Measurements from ENCODE around the gene NEK5.

Gene NEK5

DNA sequence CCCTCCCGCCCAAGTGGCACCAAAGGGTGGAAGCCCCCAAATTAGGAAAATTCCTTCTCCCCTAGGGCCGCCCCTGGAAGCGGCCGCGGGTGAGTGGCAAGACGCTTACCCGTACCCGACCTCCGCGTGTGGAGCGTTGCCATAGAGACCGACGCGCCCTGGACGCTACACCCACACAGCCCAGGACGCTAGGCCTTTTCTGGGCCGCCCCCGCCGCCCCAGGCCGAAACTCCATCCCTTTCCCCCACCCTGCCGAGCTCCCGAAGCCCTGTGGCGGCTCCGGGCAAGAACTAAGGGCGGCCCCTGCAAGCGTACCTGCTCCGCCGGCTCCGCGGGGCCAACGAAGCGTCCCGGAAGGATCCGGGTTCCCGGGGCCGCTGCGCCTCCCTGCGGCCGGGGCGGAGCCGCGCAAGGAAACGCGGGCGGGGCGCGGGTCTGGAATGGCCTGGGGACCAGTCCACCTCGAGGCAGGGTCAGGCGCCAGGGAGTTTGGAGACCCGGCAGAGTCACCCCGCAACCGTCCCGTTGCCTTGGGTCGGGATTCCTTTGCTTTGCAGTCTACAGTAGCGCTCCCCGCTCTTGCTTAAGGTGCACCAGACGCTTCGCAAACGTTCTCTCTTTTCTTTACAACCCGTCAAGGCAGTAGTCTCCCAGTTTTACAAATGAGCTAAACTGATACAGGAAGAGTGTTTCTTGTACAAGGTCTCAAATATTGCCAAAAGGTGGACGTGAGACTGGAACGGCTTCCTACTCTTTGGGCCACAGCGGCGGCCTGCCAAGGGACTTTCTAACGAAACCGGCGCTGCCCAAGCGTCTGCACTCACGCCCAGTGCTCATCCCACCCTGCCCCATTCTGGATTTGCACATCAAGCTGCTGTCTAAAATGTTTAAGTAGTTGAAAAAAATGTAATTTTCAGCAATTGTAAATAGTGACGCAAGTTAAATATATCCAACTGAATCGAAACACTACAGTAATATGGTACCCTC is at the start of gene NEK5:
NEK5 (minus strand) TSS at position 360 of the 987 bp plus-strand sequence. CDS start 1,591 bp downstream, outside the sequence.
- TF ChIP-seq TAF1 (IDR thresholded peaks at IDR 0.05; ENCODE audit: low read depth) (no peak), NFIC (IDR thresholded peaks at IDR 0.05) (no peak), RAD21 (IDR thresholded peaks at IDR 0.05; ENCODE audit: low read depth) (peak; percentile 73), ZBTB7A (IDR thresholded peaks at IDR 0.05; ENCODE audit: low read depth) (no peak), TEAD4 (IDR thresholded peaks at IDR 0.05) (no peak), EP300 (IDR thresholded peaks at IDR 0.05; ENCODE audit: borderline replicate concordance) (0 out of 2 replicates have a peak, but pooled peaks have one; percentile 4), REST (IDR thresholded peaks at IDR 0.05; ENCODE audit: low read depth) (no peak), EGR1 (IDR thresholded peaks at IDR 0.05) (peak; percentile 91), TCF12 (IDR thresholded peaks at IDR 0.05; ENCODE audit: low read depth) (no peak), CEBPB (IDR thresholded peaks at IDR 0.05) (no peak)
- TF ChIP-seq, protein P1, sequence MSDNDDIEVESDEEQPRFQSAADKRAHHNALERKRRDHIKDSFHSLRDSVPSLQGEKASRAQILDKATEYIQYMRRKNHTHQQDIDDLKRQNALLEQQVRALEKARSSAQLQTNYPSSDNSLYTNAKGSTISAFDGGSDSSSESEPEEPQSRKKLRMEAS (IDR thresholded peaks at IDR 0.05) = no peak

DNA sequence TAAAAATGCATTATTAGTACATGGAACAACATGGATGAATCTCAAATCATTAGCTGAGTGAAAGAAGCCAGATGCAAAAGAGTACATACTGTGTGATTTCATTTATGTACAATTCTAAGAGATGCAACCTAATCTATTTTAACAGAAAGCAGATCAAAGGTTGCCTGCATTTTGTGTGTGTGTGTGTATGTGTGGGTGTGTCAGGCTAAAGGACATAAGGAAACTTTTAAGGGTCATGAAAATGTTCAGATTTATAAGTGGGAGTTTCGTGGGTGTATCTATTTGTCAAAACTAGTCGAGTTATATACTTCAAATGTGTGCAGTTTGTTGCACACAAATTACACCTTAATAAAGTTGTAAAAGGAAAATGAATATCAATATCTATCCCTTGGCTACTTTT is 48.4 kb upstream of the NEK5 start:
- no peak for TF ChIP-seq TCF12 (IDR thresholded peaks at IDR 0.05; ENCODE audit: low read depth)
- no peak for TF ChIP-seq EP300 (IDR thresholded peaks at IDR 0.05; ENCODE audit: borderline replicate concordance)
- TF ChIP-seq CREB1 (IDR thresholded peaks at IDR 0.05; ENCODE audit: low read depth) = no peak
- TF ChIP-seq TAF1 (IDR thresholded peaks at IDR 0.05; ENCODE audit: low read depth) = no peak
- TF ChIP-seq, protein P1 (IDR thresholded peaks at IDR 0.05) = no peak
- TF ChIP-seq ZBTB7A (IDR thresholded peaks at IDR 0.05; ENCODE audit: low read depth) = no peak
- no peak for TF ChIP-seq TEAD4 (IDR thresholded peaks at IDR 0.05)
- TF ChIP-seq FOXM1 (IDR thresholded peaks at IDR 0.05; ENCODE audit: borderline replicate concordance, low read depth) = no peak
- TF ChIP-seq, protein P2, sequence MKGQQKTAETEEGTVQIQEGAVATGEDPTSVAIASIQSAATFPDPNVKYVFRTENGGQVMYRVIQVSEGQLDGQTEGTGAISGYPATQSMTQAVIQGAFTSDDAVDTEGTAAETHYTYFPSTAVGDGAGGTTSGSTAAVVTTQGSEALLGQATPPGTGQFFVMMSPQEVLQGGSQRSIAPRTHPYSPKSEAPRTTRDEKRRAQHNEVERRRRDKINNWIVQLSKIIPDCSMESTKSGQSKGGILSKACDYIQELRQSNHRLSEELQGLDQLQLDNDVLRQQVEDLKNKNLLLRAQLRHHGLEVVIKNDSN (IDR thresholded peaks at IDR 0.05) = no peak
- TF ChIP-seq EGR1 (IDR thresholded peaks at IDR 0.05) = no peak
- no peak for TF ChIP-seq NFIC (IDR thresholded peaks at IDR 0.05)
- TF ChIP-seq CEBPB (IDR thresholded peaks at IDR 0.05) = no peak

- no peak for TF ChIP-seq NFIC (IDR thresholded peaks at IDR 0.05)
- TF ChIP-seq TEAD4 (IDR thresholded peaks at IDR 0.05) = no peak
- no peak for TF ChIP-seq TCF12 (IDR thresholded peaks at IDR 0.05; ENCODE audit: low read depth)
- no peak for TF ChIP-seq REST (IDR thresholded peaks at IDR 0.05; ENCODE audit: low read depth)
- TF ChIP-seq CREB1 (IDR thresholded peaks at IDR 0.05; ENCODE audit: low read depth) = no peak
- TF ChIP-seq EP300 (IDR thresholded peaks at IDR 0.05; ENCODE audit: borderline replicate concordance) = no peak
- TF ChIP-seq FOXM1 (IDR thresholded peaks at IDR 0.05; ENCODE audit: borderline replicate concordance, low read depth) = no peak
- no peak for TF ChIP-seq CEBPB (IDR thresholded peaks at IDR 0.05)
- no peak for TF ChIP-seq ZBTB7A (IDR thresholded peaks at IDR 0.05; ENCODE audit: low read depth)
- TF ChIP-seq TAF1 (IDR thresholded peaks at IDR 0.05; ENCODE audit: low read depth) = no peak
- TF ChIP-seq, protein P1 (IDR thresholded peaks at IDR 0.05) = no peak
- TF ChIP-seq YY1 (IDR thresholded peaks at IDR 0.05; ENCODE audit: low read depth) = no peak
- TF ChIP-seq, protein P2 (IDR thresholded peaks at IDR 0.05) = no peak
- no peak for TF ChIP-seq EGR1 (IDR thresholded peaks at IDR 0.05)
- TF ChIP-seq RAD21 (IDR thresholded peaks at IDR 0.05; ENCODE audit: low read depth) = no peak
Measured at GRCh38 chr13:52173373-52173772, 44.5 kb upstream of the NEK5 start.

DNA sequence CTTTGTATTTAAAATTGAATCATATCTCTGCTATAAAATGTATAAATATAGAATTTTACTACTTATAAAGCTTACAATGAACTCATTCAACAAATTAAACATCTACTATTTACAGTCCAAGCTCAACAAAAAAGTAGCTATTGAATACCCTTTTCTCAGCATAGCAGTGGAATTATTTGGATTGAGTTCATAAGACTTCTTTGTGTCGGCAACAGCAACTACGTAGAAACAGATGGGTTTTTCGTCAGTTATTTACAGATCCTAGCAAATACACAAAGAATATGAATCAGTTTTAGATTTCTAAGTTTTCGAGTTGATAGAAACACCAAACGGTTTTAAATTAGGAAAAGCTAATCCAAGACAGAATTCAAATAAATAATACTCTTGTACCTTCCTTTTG is 41.0 kb upstream of the NEK5 start:
- TF ChIP-seq EP300 (IDR thresholded peaks at IDR 0.05; ENCODE audit: borderline replicate concordance) (no peak), NFIC (IDR thresholded peaks at IDR 0.05) (no peak), TAF1 (IDR thresholded peaks at IDR 0.05; ENCODE audit: low read depth) (no peak), TCF12 (IDR thresholded peaks at IDR 0.05; ENCODE audit: low read depth) (no peak), YY1 (IDR thresholded peaks at IDR 0.05; ENCODE audit: low read depth) (no peak)
- TF ChIP-seq, protein P2 (IDR thresholded peaks at IDR 0.05) = no peak

All from Ishikawa (cell line).